GM21526 (cell line): Measurements from ENCODE around the gene DDX54.

Experiments
- ATAC-seq: cut with Tn5 transposase; IDR thresholded peaks from one replicate; pipeline ENCODE4 v1.9.1; 2021; ENCODE audit warnings: moderate library complexity; ENCODE audit not compliant: unreplicated experiment, low FRiP score

Gene DDX54

GRCh38 chr12:113191227-113191626 is 5.9 kb upstream of the DDX54 start:
- ATAC-seq, result no peak

- ATAC-seq, result no peak
Observed at GRCh38 chr12:113190761-113191160, 5.5 kb upstream of the DDX54 start.

- ATAC-seq, result no peak
Observed at GRCh38 chr12:113189361-113189760, 4.1 kb upstream of the DDX54 start.

GRCh38 chr12:113186666-113187325 is 1.5 kb upstream of the DDX54 start:
- no peak for ATAC-seq

- no peak for ATAC-seq
Observed at GRCh38 chr12:113186033-113186365, 721 bp upstream of the DDX54 start.

GRCh38 chr12:113184900-113185179 is 438 bp downstream of the DDX54 start:
- ATAC-seq, result peak; percentile 75

- ATAC-seq, result peak; percentile 48
Observed at GRCh38 chr12:113184098-113184899, 979 bp downstream of the DDX54 start.

- ATAC-seq, result no peak
Observed at GRCh38 chr12:113183030-113183589, 2.2 kb downstream of the DDX54 start.

GRCh38 chr12:113181975-113182374 is 3.3 kb downstream of the DDX54 start:
- ATAC-seq, result no peak

GRCh38 chr12:113180333-113180732 is 4.9 kb downstream of the DDX54 start:
- no peak for ATAC-seq

GRCh38 chr12:113179023-113179422 is 6.3 kb downstream of the DDX54 start:
- ATAC-seq, result no peak

GRCh38 chr12:113174461-113175384 is 10.6 kb downstream of the DDX54 start:
- ATAC-seq, result no peak

- ATAC-seq, result peak; percentile 51
Observed at GRCh38 chr12:113173081-113173698, 12.1 kb downstream of the DDX54 start.

GRCh38 chr12:113172185-113172584 is 13.1 kb downstream of the DDX54 start:
- ATAC-seq, result no peak

GRCh38 chr12:113171543-113171942 is 13.7 kb downstream of the DDX54 start:
- ATAC-seq, result no peak

- no peak for ATAC-seq
Observed at GRCh38 chr12:113170926-113171325, 14.4 kb downstream of the DDX54 start.

GRCh38 chr12:113170457-113170856 is 14.8 kb downstream of the DDX54 start:
- ATAC-seq, result no peak

GRCh38 chr12:113169697-113170096 is 15.6 kb downstream of the DDX54 start:
- ATAC-seq, result no peak

- ATAC-seq, result no peak
Observed at GRCh38 chr12:113167868-113168267, 17.4 kb downstream of the DDX54 start.
